GM19240 (cell line): Measurements from ENCODE around the gene CCDC33.

Experiments
- DNase-seq: peaks from one replicate; pipeline ENCODE4 v3.0.0; 2011; ENCODE audit warnings: low spot score; ENCODE audit not compliant: insufficient read length

CCDC33 gene

GRCh38 chr15:74228723-74229081 lies 7.4 kb upstream of the CCDC33 start:
- DNase-seq, result no peak

GRCh38 chr15:74229686-74230085 lies 6.4 kb upstream of the CCDC33 start:
- no peak for DNase-seq

- DNase-seq, result no peak
These were observed 4.7 kb upstream of the CCDC33 start for GRCh38 chr15:74231475-74231874.

- DNase-seq, result no peak
These were observed 2.8 kb upstream of the CCDC33 start for GRCh38 chr15:74233373-74233772.

- no peak for DNase-seq
These were observed 2.1 kb upstream of the CCDC33 start for GRCh38 chr15:74233851-74234597.

- DNase-seq, result no peak
These were observed 1.6 kb upstream of the CCDC33 start for GRCh38 chr15:74234598-74234875.

- no peak for DNase-seq
These were observed 3.1 kb downstream of the CCDC33 start for GRCh38 chr15:74239051-74239705.

GRCh38 chr15:74240002-74240568 lies 4.0 kb downstream of the CCDC33 start:
- DNase-seq, result no peak

GRCh38 chr15:74240897-74241614 lies 4.9 kb downstream of the CCDC33 start:
- DNase-seq, result no peak

- DNase-seq, result no peak
These were observed 6.5 kb downstream of the CCDC33 start for GRCh38 chr15:74242441-74243185.

- DNase-seq, result no peak
These were observed 7.3 kb downstream of the CCDC33 start for GRCh38 chr15:74243431-74243830.

- no peak for DNase-seq
These were observed 8.8 kb downstream of the CCDC33 start for GRCh38 chr15:74244822-74245341.

- no peak for DNase-seq
These were observed 9.3 kb downstream of the CCDC33 start for GRCh38 chr15:74245342-74245931.

GRCh38 chr15:74250266-74250665 lies 14.1 kb downstream of the CCDC33 start:
- no peak for DNase-seq

- no peak for DNase-seq
These were observed 15.1 kb downstream of the CCDC33 start for GRCh38 chr15:74251131-74251811.

- no peak for DNase-seq
These were observed 16.2 kb downstream of the CCDC33 start for GRCh38 chr15:74252291-74252690.

- no peak for DNase-seq
These were observed 16.6 kb downstream of the CCDC33 start for GRCh38 chr15:74252721-74253120.

- no peak for DNase-seq
These were observed 17.2 kb downstream of the CCDC33 start for GRCh38 chr15:74253211-74253921.

- no peak for DNase-seq
These were observed 21.0 kb downstream of the CCDC33 start for GRCh38 chr15:74257105-74257504.

GRCh38 chr15:74257623-74258022 lies 21.5 kb downstream of the CCDC33 start:
- DNase-seq, result no peak
